ENCODE results near the gene TMSB4X.

The TMSB4X gene

DNA sequence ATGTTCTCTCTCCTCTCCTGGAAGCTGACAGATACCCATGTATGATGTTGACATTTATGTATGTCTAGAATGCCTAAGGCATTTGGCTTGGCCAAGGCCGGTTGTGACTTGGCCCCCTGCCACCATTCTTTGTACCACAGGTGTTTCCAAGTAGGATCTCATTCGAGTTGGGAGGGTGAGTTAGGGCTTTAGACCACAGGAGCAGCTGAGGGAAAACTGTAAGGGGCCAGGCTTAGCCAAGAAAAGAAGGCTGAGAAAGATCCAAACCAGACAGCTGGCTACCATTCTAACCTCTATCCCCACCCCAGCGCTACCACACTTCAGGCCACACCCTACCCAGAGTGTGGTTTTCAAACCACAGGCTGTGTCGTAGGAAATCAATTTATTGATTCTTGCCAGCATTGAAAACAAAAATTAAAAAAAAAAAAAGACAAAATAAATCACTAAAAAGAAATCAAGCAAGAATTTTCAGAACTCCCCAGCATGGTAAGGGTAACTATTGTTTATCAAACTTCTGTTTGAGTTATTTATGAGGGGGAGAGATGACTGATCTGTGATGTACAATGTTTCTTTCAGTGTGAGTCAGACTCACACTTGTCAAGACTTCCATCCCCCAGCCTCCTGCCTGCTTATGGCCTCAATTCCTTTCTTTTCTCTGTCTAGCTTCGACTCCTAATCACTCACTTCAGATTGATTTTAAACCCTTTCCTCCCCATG is 9.9 kb downstream of the TMSB4X start:
- Histone ChIP-seq H3K27me3 (ENCODE audit: control insufficient read depth in 1 of 2, insufficient read depth in 2 of 2, low read length in 2 of 2) (no peaks in the 10 kb centered on the region), H3K36me3 (ENCODE audit: control insufficient read depth in 1 of 2, insufficient read depth in 2 of 2, low read length in 2 of 2) (no peaks in the 10 kb centered on the region), H3K27ac (ENCODE audit: low read depth, low read length) (no peak overlapping the region), H3K4me1 (ENCODE audit: control insufficient read depth in 1 of 2, insufficient read depth in 2 of 2, low read length in 2 of 2) (peaks cover 17 to 19% of the 10 kb centered on the region in 2 donors), H3K4me3 (ENCODE audit: low read depth in 1 of 2, low read length in 2 of 2) (no peak overlapping the region), H3K9ac (ENCODE audit: low read depth in 1 of 2, low read length in 2 of 2) (no peak overlapping the region), H3K9me3 (ENCODE audit: control insufficient read depth in 1 of 2, low read length in 2 of 2) (no peaks in the 10 kb centered on the region)

GRCh38 chrX:12985331-12985730 is 10.4 kb downstream of the TMSB4X start:
- Histone ChIP-seq H3K27me3 (ENCODE audit: control insufficient read depth in 1 of 2, insufficient read depth in 2 of 2, low read length in 2 of 2) (no peaks in the 10 kb centered on the region), H3K36me3 (ENCODE audit: control insufficient read depth in 1 of 2, insufficient read depth in 2 of 2, low read length in 2 of 2) (no peaks in the 10 kb centered on the region), H3K4me3 (ENCODE audit: low read depth in 1 of 2, low read length in 2 of 2) (no peak overlapping the region), H3K9me3 (ENCODE audit: control insufficient read depth in 1 of 2, low read length in 2 of 2) (no peaks in the 10 kb centered on the region), H3K27ac (ENCODE audit: low read depth, low read length) (no peak overlapping the region), H3K4me1 (ENCODE audit: control insufficient read depth in 1 of 2, insufficient read depth in 2 of 2, low read length in 2 of 2) (peaks cover 17 to 19% of the 10 kb centered on the region in 2 donors), H3K9ac (ENCODE audit: low read depth in 1 of 2, low read length in 2 of 2) (no peak overlapping the region)

DNA sequence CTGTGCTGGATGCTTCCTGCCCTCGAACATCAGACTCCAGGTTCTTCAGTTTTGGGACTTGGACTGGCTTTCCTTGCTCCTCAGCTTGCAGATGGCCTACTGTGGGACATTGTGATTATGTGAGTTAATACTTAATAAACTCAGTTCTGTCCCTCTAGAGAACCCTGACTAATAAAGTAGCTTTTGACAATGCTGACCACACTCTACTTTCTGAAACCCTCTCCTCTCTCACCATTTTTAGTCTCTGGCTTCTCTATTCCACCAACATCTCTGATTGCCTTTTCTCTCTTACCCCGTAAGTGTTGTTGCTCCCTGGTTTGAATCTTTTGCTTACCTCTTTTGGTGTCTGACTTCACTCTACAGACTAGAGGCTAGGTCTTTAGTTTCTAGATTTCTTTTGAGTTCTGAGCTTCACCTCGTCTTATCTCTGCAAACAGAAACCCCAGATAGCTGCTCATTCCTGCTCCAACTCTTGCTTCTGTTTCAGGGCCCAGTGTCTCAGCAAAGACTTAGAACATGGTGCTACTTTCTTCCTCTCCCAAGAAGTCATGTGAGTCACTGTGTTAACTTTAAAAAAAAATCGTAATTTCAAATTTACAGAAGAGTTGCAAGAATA is 11.4 kb downstream of the TMSB4X start:
- Histone ChIP-seq H3K9me3 (ENCODE audit: control insufficient read depth in 1 of 2, low read length in 2 of 2) (no peaks in the 10 kb centered on the region), H3K36me3 (ENCODE audit: control insufficient read depth in 1 of 2, insufficient read depth in 2 of 2, low read length in 2 of 2) (no peaks in the 10 kb centered on the region), H3K9ac (ENCODE audit: low read depth in 1 of 2, low read length in 2 of 2) (no peak overlapping the region), H3K27ac (ENCODE audit: low read depth, low read length) (no peak overlapping the region), H3K27me3 (ENCODE audit: control insufficient read depth in 1 of 2, insufficient read depth in 2 of 2, low read length in 2 of 2) (no peaks in the 10 kb centered on the region), H3K4me3 (ENCODE audit: low read depth in 1 of 2, low read length in 2 of 2) (no peak overlapping the region), H3K4me1 (ENCODE audit: control insufficient read depth in 1 of 2, insufficient read depth in 2 of 2, low read length in 2 of 2) (peaks cover 17 to 19% of the 10 kb centered on the region in 2 donors)

DNA sequence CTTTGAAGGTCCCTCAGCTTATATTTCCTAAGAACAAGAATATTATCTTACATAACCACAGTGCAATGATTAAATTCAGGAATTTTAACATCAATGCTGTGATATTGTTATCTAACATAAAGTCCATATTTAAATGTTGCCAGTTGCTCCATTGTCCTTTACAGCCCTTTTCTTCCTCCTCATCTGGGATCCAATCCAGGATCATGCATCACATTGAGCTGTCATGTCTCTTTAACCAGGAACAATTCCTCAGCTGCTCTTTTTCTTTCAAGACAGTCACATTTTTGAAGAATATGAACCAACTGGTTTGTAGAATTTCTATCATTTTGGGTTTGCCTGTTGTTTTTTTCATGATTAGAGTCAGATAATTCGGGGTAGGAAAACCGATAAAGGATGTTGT is 12.0 kb downstream of the TMSB4X start:
- Histone ChIP-seq H3K9me3 (ENCODE audit: control insufficient read depth in 1 of 2, low read length in 2 of 2) (no peaks in the 10 kb centered on the region), H3K27ac (ENCODE audit: low read depth, low read length) (no peak overlapping the region), H3K27me3 (ENCODE audit: control insufficient read depth in 1 of 2, insufficient read depth in 2 of 2, low read length in 2 of 2) (no peaks in the 10 kb centered on the region), H3K9ac (ENCODE audit: low read depth in 1 of 2, low read length in 2 of 2) (no peak overlapping the region), H3K4me3 (ENCODE audit: low read depth in 1 of 2, low read length in 2 of 2) (no peak overlapping the region), H3K4me1 (ENCODE audit: control insufficient read depth in 1 of 2, insufficient read depth in 2 of 2, low read length in 2 of 2) (peaks cover 17 to 19% of the 10 kb centered on the region in 2 donors), H3K36me3 (ENCODE audit: control insufficient read depth in 1 of 2, insufficient read depth in 2 of 2, low read length in 2 of 2) (no peaks in the 10 kb centered on the region)

DNA sequence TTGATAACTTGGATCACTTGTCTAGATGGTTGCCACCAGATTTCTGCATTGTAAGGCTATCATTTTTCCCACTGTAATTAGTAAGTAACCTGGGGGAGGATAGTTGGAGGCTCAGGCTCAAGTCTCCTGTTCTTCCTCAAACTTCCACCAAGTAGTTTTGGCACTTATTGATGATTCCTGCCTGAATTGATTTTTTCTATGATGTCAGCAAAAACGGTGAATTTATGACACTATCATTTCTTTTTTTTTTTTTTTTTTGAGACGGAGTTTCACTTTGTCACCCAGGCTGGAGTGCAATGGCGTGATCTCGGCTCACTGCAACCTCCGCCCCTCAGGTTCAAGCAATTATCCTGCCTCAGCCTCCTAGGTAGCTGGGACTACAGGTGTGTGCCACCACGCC is 12.4 kb downstream of the TMSB4X start:
- Histone ChIP-seq H3K4me1 (ENCODE audit: control insufficient read depth in 1 of 2, insufficient read depth in 2 of 2, low read length in 2 of 2) (peaks cover 17 to 19% of the 10 kb centered on the region in 2 donors), H3K27me3 (ENCODE audit: control insufficient read depth in 1 of 2, insufficient read depth in 2 of 2, low read length in 2 of 2) (no peaks in the 10 kb centered on the region), H3K36me3 (ENCODE audit: control insufficient read depth in 1 of 2, insufficient read depth in 2 of 2, low read length in 2 of 2) (no peaks in the 10 kb centered on the region), H3K9me3 (ENCODE audit: control insufficient read depth in 1 of 2, low read length in 2 of 2) (no peaks in the 10 kb centered on the region), H3K4me3 (ENCODE audit: low read depth in 1 of 2, low read length in 2 of 2) (no peak overlapping the region), H3K27ac (ENCODE audit: low read depth, low read length) (no peak overlapping the region), H3K9ac (ENCODE audit: low read depth in 1 of 2, low read length in 2 of 2) (no peak overlapping the region)

DNA sequence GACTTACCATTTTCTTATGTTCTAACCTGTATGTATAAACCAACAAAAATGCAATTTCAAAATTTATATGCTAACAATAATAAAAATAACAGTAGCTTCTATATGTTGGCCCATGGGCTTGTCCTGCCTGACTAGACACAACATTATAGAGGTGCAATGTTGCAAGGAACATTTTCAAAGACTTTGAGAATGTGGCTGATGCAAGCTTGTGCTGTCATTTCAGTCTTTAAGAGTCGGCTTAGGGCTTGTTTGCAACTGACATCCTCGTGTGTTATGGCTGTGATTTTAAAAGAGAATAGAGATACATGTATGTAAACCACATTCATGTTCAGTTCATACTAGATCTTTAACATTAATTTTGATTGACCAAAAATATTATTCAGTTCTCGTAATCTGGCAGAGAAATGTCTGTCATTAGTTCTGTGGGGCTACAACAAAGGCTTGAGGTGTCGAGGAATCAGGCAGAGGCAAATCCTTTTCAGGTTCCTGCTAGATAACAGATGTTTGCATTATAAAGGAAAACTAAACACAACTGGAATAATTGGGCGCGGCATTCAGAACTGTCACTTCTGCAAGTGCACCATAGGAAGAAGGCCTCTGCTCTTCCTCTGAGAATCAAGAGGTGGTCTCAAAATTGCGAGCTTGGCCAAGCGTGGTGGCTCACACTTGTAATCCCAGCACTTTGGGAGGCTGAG is 13.1 kb downstream of the TMSB4X start:
- Histone ChIP-seq H3K4me1 (ENCODE audit: control insufficient read depth in 1 of 2, insufficient read depth in 2 of 2, low read length in 2 of 2) (peaks cover 14 to 19% of the 10 kb centered on the region in 2 donors), H3K4me3 (ENCODE audit: low read depth in 1 of 2, low read length in 2 of 2) (peak overlapping the region in 1 of 2 donors; percentile 8), H3K27ac (ENCODE audit: low read depth, low read length) (no peak overlapping the region), H3K36me3 (ENCODE audit: control insufficient read depth in 1 of 2, insufficient read depth in 2 of 2, low read length in 2 of 2) (no peaks in the 10 kb centered on the region), H3K9ac (ENCODE audit: low read depth in 1 of 2, low read length in 2 of 2) (no peak overlapping the region), H3K27me3 (ENCODE audit: control insufficient read depth in 1 of 2, insufficient read depth in 2 of 2, low read length in 2 of 2) (no peaks in the 10 kb centered on the region), H3K9me3 (ENCODE audit: control insufficient read depth in 1 of 2, low read length in 2 of 2) (no peaks in the 10 kb centered on the region)

DNA sequence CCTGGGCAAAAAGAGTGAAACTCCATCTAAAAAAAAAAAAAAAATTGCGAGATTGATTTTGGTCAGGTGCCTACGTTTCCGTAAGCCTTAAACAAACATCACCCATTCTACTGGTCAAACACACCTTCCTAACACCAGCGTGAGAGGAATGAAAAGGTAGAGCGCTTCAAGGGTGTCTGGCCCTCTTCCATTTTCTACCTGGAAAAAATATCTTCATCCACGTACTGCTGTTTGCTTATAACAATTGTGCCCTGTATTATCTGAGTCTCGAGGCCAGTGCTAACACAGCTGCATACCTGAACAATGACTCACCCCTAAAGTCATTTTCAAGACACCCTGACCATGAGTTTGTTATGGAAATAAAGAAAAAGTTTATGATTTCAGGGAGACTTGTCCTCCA is 13.9 kb downstream of the TMSB4X start:
- Histone ChIP-seq H3K9me3 (ENCODE audit: control insufficient read depth in 1 of 2, low read length in 2 of 2) (no peaks in the 10 kb centered on the region), H3K27me3 (ENCODE audit: control insufficient read depth in 1 of 2, insufficient read depth in 2 of 2, low read length in 2 of 2) (no peaks in the 10 kb centered on the region), H3K9ac (ENCODE audit: low read depth in 1 of 2, low read length in 2 of 2) (no peak overlapping the region), H3K4me1 (ENCODE audit: control insufficient read depth in 1 of 2, insufficient read depth in 2 of 2, low read length in 2 of 2) (peaks cover 14 to 18% of the 10 kb centered on the region in 2 donors), H3K27ac (ENCODE audit: low read depth, low read length) (no peak overlapping the region), H3K4me3 (ENCODE audit: low read depth in 1 of 2, low read length in 2 of 2) (no peak overlapping the region), H3K36me3 (ENCODE audit: control insufficient read depth in 1 of 2, insufficient read depth in 2 of 2, low read length in 2 of 2) (no peaks in the 10 kb centered on the region)

DNA sequence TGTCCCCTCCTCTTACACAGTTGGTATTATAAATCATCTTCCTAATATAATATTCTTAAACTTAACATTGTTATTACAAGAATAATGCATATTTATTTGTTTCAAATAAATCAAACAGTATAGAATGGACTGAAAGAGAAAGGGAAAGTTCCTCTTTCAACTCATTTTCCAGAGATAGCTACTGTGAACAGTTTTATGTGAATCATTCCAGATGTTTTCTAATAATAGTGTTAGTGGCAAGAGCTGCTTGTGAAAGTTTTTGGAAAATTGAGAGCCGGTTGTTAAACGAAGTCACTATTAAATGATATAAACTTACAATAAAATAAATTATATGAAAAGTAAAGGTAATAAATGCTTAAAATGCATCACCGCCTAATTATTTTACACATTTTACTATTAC is 14.6 kb downstream of the TMSB4X start:
- Histone ChIP-seq H3K4me3 (ENCODE audit: low read depth in 1 of 2, low read length in 2 of 2) (no peak overlapping the region), H3K4me1 (ENCODE audit: control insufficient read depth in 1 of 2, insufficient read depth in 2 of 2, low read length in 2 of 2) (peaks cover 11 to 12% of the 10 kb centered on the region in 2 donors), H3K27ac (ENCODE audit: low read depth, low read length) (no peak overlapping the region)

GRCh38 chrX:12991575-12991974 is 16.7 kb downstream of the TMSB4X start:
- peaks cover 0 to 2% of the 10 kb centered on the region in 2 donors for H3K4me1 ChIP-seq (ENCODE audit: control insufficient read depth in 1 of 2, insufficient read depth in 2 of 2, low read length in 2 of 2)
- no peaks in the 10 kb centered on the region for H3K9me3 ChIP-seq (ENCODE audit: control insufficient read depth in 1 of 2, low read length in 2 of 2)
- no peaks in the 10 kb centered on the region for H3K36me3 ChIP-seq (ENCODE audit: control insufficient read depth in 1 of 2, insufficient read depth in 2 of 2, low read length in 2 of 2)
- no peak overlapping the region for H3K4me3 ChIP-seq (ENCODE audit: low read depth in 1 of 2, low read length in 2 of 2)
- H3K27me3 ChIP-seq (ENCODE audit: control insufficient read depth in 1 of 2, insufficient read depth in 2 of 2, low read length in 2 of 2), result no peaks in the 10 kb centered on the region
- H3K27ac ChIP-seq (ENCODE audit: low read depth, low read length), result no peak overlapping the region
- no peak overlapping the region for H3K9ac ChIP-seq (ENCODE audit: low read depth in 1 of 2, low read length in 2 of 2)

More for the DNA sequence above, 14.6 kb downstream of the TMSB4X start:
- no peaks in the 10 kb centered on the region for H3K9me3 ChIP-seq (ENCODE audit: control insufficient read depth in 1 of 2, low read length in 2 of 2)
- no peaks in the 10 kb centered on the region for H3K27me3 ChIP-seq (ENCODE audit: control insufficient read depth in 1 of 2, insufficient read depth in 2 of 2, low read length in 2 of 2)
- H3K9ac ChIP-seq (ENCODE audit: low read depth in 1 of 2, low read length in 2 of 2), result no peak overlapping the region
- no peaks in the 10 kb centered on the region for H3K36me3 ChIP-seq (ENCODE audit: control insufficient read depth in 1 of 2, insufficient read depth in 2 of 2, low read length in 2 of 2)

GRCh38 chrX:12992544-12993118 is 17.7 kb downstream of the TMSB4X start:
- Histone ChIP-seq H3K4me3 (ENCODE audit: low read depth in 1 of 2, low read length in 2 of 2) (no peak overlapping the region), H3K36me3 (ENCODE audit: control insufficient read depth in 1 of 2, insufficient read depth in 2 of 2, low read length in 2 of 2) (no peaks in the 10 kb centered on the region), H3K27ac (ENCODE audit: low read depth, low read length) (no peak overlapping the region), H3K4me1 (ENCODE audit: control insufficient read depth in 1 of 2, insufficient read depth in 2 of 2, low read length in 2 of 2) (peaks cover 7 to 9% of the 10 kb centered on the region in 2 donors), H3K27me3 (ENCODE audit: control insufficient read depth in 1 of 2, insufficient read depth in 2 of 2, low read length in 2 of 2) (no peaks in the 10 kb centered on the region), H3K9me3 (ENCODE audit: control insufficient read depth in 1 of 2, low read length in 2 of 2) (no peaks in the 10 kb centered on the region), H3K9ac (ENCODE audit: low read depth in 1 of 2, low read length in 2 of 2) (no peak overlapping the region)

Data from duodenal mucosa (tissue), 2 donors.